Keratinocyte (primary cell): ENCODE measurements around the gene PRKAB2. TPM values are rescaled to one million over a fixed set of nuclear protein-coding genes. Genes with fewer than 3 reads are reported as not detected.
"Not testable (repeated sequence)": the region's sequence is repeated elsewhere in the genome, so short reads cannot be mapped to it uniquely, and the experiment has no call there.

Experiments
- DNase-seq: peaks from one replicate; pipeline ENCODE4 v3.0.0-alpha.2; 2011; ENCODE audit warnings: low read depth, missing footprints, low spot score
- FAIRE-seq: peaks from 2 replicates; lab custom pipeline; 2011; peaks lifted over from hg19 to GRCh38; lab: Jason Lieb, UNC
- H2AFZ ChIP-seq: 2 replicates; pipeline ENCODE4 v1.6.0; 2012; ENCODE audit warnings: low read length, control low read depth, inconsistent platforms; ENCODE audit not compliant: control insufficient read depth
- H3K27ac ChIP-seq: 2 replicates; pipeline ENCODE4 v1.5.1; 2011; ENCODE audit warnings: low read length; ENCODE audit not compliant: control insufficient read depth, insufficient read depth
- H3K27me3 ChIP-seq: 3 replicates; pipeline ENCODE4 v1.6.0; 2011; ENCODE audit warnings: low read length; ENCODE audit not compliant: control insufficient read depth, insufficient read depth; ENCODE audit errors: extremely low read depth
- H3K36me3 ChIP-seq, 2 experiments: 2 replicates in 1 of 2; 3 replicates in 1 of 2; pipeline ENCODE4 v1.5.1; 2011; ENCODE audit warnings: low read length in 2 of 2, mild to moderate bottlenecking in 1 of 2; ENCODE audit not compliant: control insufficient read depth in 2 of 2, insufficient read depth in 2 of 2; ENCODE audit errors: extremely low read depth in 1 of 2
- H3K4me1 ChIP-seq: 3 replicates; pipeline ENCODE4 v1.5.1; 2011; ENCODE audit warnings: low read length; ENCODE audit not compliant: control insufficient read depth, insufficient read depth; ENCODE audit errors: extremely low read depth
- H3K4me2 ChIP-seq: 3 replicates; pipeline ENCODE4 v1.6.0; 2011; ENCODE audit warnings: low read depth, low read length; ENCODE audit not compliant: control insufficient read depth, insufficient read depth; ENCODE audit errors: extremely low read depth
- H3K4me3 ChIP-seq, 3 experiments: fragments of 200-600 bp in 1 of 3; sonication (generic) in 1 of 3; 2 replicates in 2 of 3; 3 replicates in 1 of 3; pipeline ENCODE4 v1.5.1; 2011 to 2016; ENCODE audit warnings: low read length in 3 of 3, mild to moderate bottlenecking in 3 of 3, control low read depth in 2 of 3, inconsistent platforms in 1 of 3, low read depth in 1 of 3, mixed read lengths in 1 of 3, mixed run types in 1 of 3, moderate library complexity in 1 of 3; ENCODE audit not compliant: control insufficient read depth in 2 of 3, insufficient read depth in 2 of 3; ENCODE audit errors: extremely low read depth in 1 of 3
- H3K79me2 ChIP-seq: 2 replicates; pipeline ENCODE4 v1.6.0; 2012; ENCODE audit warnings: low read length; ENCODE audit not compliant: control insufficient read depth, insufficient read depth
- H3K9ac ChIP-seq: 3 replicates; pipeline ENCODE4 v1.6.0; 2011; ENCODE audit warnings: low read length; ENCODE audit not compliant: control insufficient read depth, insufficient read depth; ENCODE audit errors: extremely low read depth
- H3K9me1 ChIP-seq: 3 replicates; pipeline ENCODE4 v1.6.0; 2011; ENCODE audit warnings: low read length; ENCODE audit not compliant: control insufficient read depth, insufficient read depth; ENCODE audit errors: extremely low read depth
- H3K9me3 ChIP-seq: 2 replicates; pipeline ENCODE4 v1.5.1; 2012; ENCODE audit warnings: low read depth, low read length; ENCODE audit not compliant: control insufficient read depth
- H4K20me1 ChIP-seq: 3 replicates; pipeline ENCODE4 v1.6.0; 2011; ENCODE audit warnings: low read length; ENCODE audit not compliant: control insufficient read depth, insufficient read depth; ENCODE audit errors: extremely low read depth
- CTCF ChIP-seq, 3 experiments: IDR thresholded peaks in 1 of 3; conservative IDR thresholded peaks in 1 of 3; optimal IDR thresholded peaks in 1 of 3; 2 replicates in 2 of 3; 3 replicates in 1 of 3; pipeline versions ENCODE3 to v1.5.1; 2011; ENCODE audit warnings: low read length in 3 of 3, mild to moderate bottlenecking in 3 of 3, moderate library complexity in 2 of 3, control low read depth in 1 of 3, inconsistent platforms in 1 of 3; ENCODE audit not compliant: insufficient read depth in 2 of 3; ENCODE audit errors: extremely low read depth in 1 of 3
- EZH2 ChIP-seq: IDR thresholded peaks from one replicate; pipeline ENCODE4 v1.6.1; 2012; ENCODE audit warnings: inconsistent platforms, mild to moderate bottlenecking, low read length, moderate library complexity
- dilution Hi-C: fragments of 300-500 bp; cut with MboI; formaldehyde crosslinking; loops from one replicate; pipeline ENCODE4 v1.7.0; 2020; ENCODE audit warnings: low sequenced_read_pairs; ENCODE audit not compliant: extremely low pct_ligation_motif_present
- polyA plus RNA-seq, 5 experiments: library from polyadenylated mRNA; depleted of rRNA in 3 of 5; stranded (reverse) in 3 of 5; stranded (forward) in 1 of 5; unstranded in 1 of 5; fragments of >200 nt; gene quantifications; 1 replicate in 1 of 5; 2 replicates in 3 of 5; 3 replicates in 1 of 5; pipeline versions ENCODE4 v1.2.1 to v1.2.3, GENCODE V29; 2011 to 2012; ENCODE audit warnings: missing spikeins in 2 of 5, low read depth in 1 of 5, low replicate concordance in 1 of 5

The PRKAB2 gene
- polyA plus RNA-seq, 1 donor (not counting 4 experiments of a cell fraction or from before 2014, with no cell fraction given) = 39.9 TPM

GRCh38 chr1:147109041-147109440 is 63.2 kb downstream of the PRKAB2 start:
- H3K4me1 ChIP-seq = no peaks in the 10 kb centered on the region
- no peaks in the 10 kb centered on the region for H3K36me3 ChIP-seq
- no peak overlapping the region for H3K4me3 ChIP-seq
- H3K79me2 ChIP-seq = no peaks in the 10 kb centered on the region
- no peaks in the 10 kb centered on the region for H3K9me3 ChIP-seq
- DNase-seq (no peak), FAIRE-seq (no peak)
- peaks cover 10% of the 10 kb centered on the region for H3K27me3 ChIP-seq
- no peak overlapping the region for H3K4me2 ChIP-seq
- H4K20me1 ChIP-seq = no peaks in the 10 kb centered on the region
- no peak overlapping the region for H3K9ac ChIP-seq
- no peak for TF ChIP-seq EZH2
- TF ChIP-seq CTCF (optimal IDR thresholded peaks at IDR 0.05 in 1 of 3, IDR thresholded peaks at IDR 0.05 in 1 of 3, conservative IDR thresholded peaks at IDR 0.05 in 1 of 3; ENCODE audit: extremely low read depth in 1 of 3, insufficient read depth in 2 of 3, low read length in 3 of 3) = no peak
- H3K27ac ChIP-seq = no peak overlapping the region
- dilution Hi-C loops = no loop called here
- no peak overlapping the region for H2AFZ ChIP-seq
- H3K9me1 ChIP-seq = no peaks in the 10 kb centered on the region

- H3K9ac ChIP-seq, H3K9me1 ChIP-seq, DNase-seq, H3K4me2 ChIP-seq, H3K4me1 ChIP-seq, dilution Hi-C loops, H3K4me3 ChIP-seq, H3K79me2 ChIP-seq, H3K36me3 ChIP-seq, H3K27ac ChIP-seq, H2AFZ ChIP-seq, H3K9me3 ChIP-seq, H4K20me1 ChIP-seq, FAIRE-seq: not testable (repeated sequence)
- H3K27me3 ChIP-seq = peaks cover 10% of the 10 kb centered on the region
Observed at GRCh38 chr1:147106407-147106881, 65.8 kb downstream of the PRKAB2 start.

- Histone ChIP-seq H4K20me1 (no peaks in the 10 kb centered on the region), H3K9me3 (no peaks in the 10 kb centered on the region), H3K4me1 (no peaks in the 10 kb centered on the region), H3K27ac (no peak overlapping the region), H3K4me3 (no peak overlapping the region), H3K4me2 (no peak overlapping the region), H3K36me3 (no peaks in the 10 kb centered on the region), H3K79me2 (no peaks in the 10 kb centered on the region), H3K9ac (no peak overlapping the region), H3K9me1 (no peaks in the 10 kb centered on the region), H3K27me3 (peaks cover 10% of the 10 kb centered on the region), H2AFZ (no peak overlapping the region)
- FAIRE-seq (no peak), DNase-seq (no peak)
- TF ChIP-seq CTCF (optimal IDR thresholded peaks at IDR 0.05 in 1 of 3, IDR thresholded peaks at IDR 0.05 in 1 of 3, conservative IDR thresholded peaks at IDR 0.05 in 1 of 3; ENCODE audit: extremely low read depth in 1 of 3, insufficient read depth in 2 of 3, low read length in 3 of 3) (no peak), EZH2 (no peak)
- dilution Hi-C loops = no loop called here
Observed at GRCh38 chr1:147105909-147106308, 66.4 kb downstream of the PRKAB2 start.
